ENCODE data around the gene SYNGR4. TPM values are rescaled to one million over a fixed set of nuclear protein-coding genes. Genes with fewer than 3 reads are reported as not detected.

Gene SYNGR4
- polyA plus RNA-seq, 1 experiment, result not detected

DNA sequence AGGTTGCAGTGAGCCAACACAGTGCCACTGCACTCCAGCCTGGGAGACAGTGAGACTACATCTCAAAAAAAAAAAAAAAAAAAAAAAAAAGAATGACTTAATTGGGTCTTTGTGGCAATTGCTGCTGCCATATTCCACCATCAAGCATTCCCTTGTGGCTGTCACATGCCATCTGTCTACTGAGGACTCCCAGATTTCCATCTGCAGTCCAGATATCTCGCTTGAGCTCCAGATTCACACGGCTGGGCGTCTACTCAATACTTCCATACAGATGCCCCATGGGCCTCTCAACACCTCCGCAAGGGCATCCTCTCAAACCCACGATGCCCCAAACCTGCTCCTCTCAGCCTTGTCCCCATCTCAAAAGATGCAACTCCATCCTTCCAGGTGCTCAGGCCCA lies 13.3 kb upstream of the SYNGR4 start:
- TF ChIP-seq, protein P1, sequence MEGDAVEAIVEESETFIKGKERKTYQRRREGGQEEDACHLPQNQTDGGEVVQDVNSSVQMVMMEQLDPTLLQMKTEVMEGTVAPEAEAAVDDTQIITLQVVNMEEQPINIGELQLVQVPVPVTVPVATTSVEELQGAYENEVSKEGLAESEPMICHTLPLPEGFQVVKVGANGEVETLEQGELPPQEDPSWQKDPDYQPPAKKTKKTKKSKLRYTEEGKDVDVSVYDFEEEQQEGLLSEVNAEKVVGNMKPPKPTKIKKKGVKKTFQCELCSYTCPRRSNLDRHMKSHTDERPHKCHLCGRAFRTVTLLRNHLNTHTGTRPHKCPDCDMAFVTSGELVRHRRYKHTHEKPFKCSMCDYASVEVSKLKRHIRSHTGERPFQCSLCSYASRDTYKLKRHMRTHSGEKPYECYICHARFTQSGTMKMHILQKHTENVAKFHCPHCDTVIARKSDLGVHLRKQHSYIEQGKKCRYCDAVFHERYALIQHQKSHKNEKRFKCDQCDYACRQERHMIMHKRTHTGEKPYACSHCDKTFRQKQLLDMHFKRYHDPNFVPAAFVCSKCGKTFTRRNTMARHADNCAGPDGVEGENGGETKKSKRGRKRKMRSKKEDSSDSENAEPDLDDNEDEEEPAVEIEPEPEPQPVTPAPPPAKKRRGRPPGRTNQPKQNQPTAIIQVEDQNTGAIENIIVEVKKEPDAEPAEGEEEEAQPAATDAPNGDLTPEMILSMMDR (IDR thresholded peaks at IDR 0.05; ENCODE audit: low read depth, low read length), result no peak
- ChIA-PET CTCF (interaction anchor here (0.5 to 2.3 kb wide), 11 partner anchors 10 to 997 kb away, joined by 3 to 10 read pairs (median 4); partner anchors contain the start of genes SYNGR4 and TMEM143), POLR2A (interaction anchor here (1.1 kb wide), 1 partner anchor 17 kb away, joined by 4 read pairs; no protein-coding TSS in a partner anchor)
- H3K27ac ChIP-seq (ENCODE audit: low read depth, low read length), result no peak overlapping the region
- H3K27me3 ChIP-seq (ENCODE audit: control insufficient read depth, insufficient read depth, low read length), result no peaks in the 10 kb centered on the region
- H3K4me3 ChIP-seq (ENCODE audit: low read depth, low read length), result no peak overlapping the region
- H3K9me3 ChIP-seq (ENCODE audit: control insufficient read depth, insufficient read depth, low read length), result no peaks in the 10 kb centered on the region
- DNase-seq (ENCODE audit: low read depth, low spot score), result no peak

DNA sequence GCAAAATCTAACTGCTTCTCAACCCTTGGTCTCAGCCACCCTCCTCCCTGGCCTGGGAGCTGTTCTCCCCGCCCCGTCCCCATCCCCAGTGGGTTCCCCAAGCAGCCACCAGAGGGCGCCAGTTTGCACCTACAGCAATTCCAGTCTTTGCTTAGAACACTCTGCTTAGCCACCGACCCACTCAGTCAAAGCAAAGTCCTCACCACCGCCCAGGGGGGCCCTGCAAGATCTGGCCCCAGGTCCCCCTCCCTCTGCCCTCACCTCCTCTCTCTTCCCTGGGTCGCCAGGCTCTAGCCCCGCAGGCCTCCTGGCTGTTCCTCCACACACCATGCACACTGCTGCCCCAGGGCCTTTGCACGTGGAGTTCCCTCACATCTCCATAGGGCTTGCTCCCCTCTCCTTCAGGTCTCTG lies 12.8 kb upstream of the SYNGR4 start:
- Histone ChIP-seq H3K4me3 (ENCODE audit: low read depth, low read length) (no peak overlapping the region), H3K27me3 (ENCODE audit: control insufficient read depth, insufficient read depth, low read length) (no peaks in the 10 kb centered on the region), H3K27ac (ENCODE audit: low read depth, low read length) (no peak overlapping the region), H3K9me3 (ENCODE audit: control insufficient read depth, insufficient read depth, low read length) (no peaks in the 10 kb centered on the region)
- TF ChIP-seq, protein P1 (IDR thresholded peaks at IDR 0.05; ENCODE audit: low read depth, low read length), result peak; percentile 69
- ChIA-PET CTCF (interaction anchor here (0.6 to 2.3 kb wide), 9 partner anchors 10 to 997 kb away, joined by 3 to 10 read pairs (median 4); partner anchors contain the start of genes SYNGR4 and TMEM143), POLR2A (interaction anchor here (1.1 kb wide), 1 partner anchor 17 kb away, joined by 4 read pairs; no protein-coding TSS in a partner anchor)
- no peak for DNase-seq (ENCODE audit: low read depth, low spot score)

DNA sequence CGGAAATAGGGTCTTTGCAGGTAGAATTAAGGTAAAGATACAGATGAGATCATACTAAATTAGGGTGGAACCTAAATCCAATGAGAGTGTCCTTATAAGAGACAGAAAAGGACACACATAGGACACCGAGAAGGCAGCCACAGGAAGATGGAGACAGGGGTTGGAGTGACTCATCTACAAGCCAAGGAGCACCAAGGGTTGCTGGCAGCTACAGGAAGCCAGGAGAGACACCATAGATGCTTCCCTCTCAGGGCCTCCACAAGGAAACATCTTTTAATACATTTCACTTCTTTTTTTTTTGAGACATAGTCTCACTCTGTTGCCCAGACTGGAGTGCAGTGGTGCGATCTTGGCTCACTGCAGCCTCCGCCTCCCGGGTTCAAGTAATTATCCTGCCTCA lies 10.5 kb upstream of the SYNGR4 start:
- TF ChIP-seq, protein P1 (IDR thresholded peaks at IDR 0.05; ENCODE audit: low read depth, low read length), result no peak
- Histone ChIP-seq H3K9me3 (ENCODE audit: control insufficient read depth, insufficient read depth, low read length) (no peaks in the 10 kb centered on the region), H3K4me3 (ENCODE audit: low read depth, low read length) (no peak overlapping the region), H3K27ac (ENCODE audit: low read depth, low read length) (no peak overlapping the region), H3K27me3 (ENCODE audit: control insufficient read depth, insufficient read depth, low read length) (no peaks in the 10 kb centered on the region)
- no peak for DNase-seq (ENCODE audit: low read depth, low spot score)
- ChIA-PET POLR2A (interaction anchor here (0.7 kb wide), 1 partner anchor 215 kb away, joined by 6 read pairs; no protein-coding TSS in a partner anchor), CTCF (interaction anchor here (2.3 to 3.2 kb wide), 2 partner anchors 20 to 37 kb away, joined by 5 to 11 read pairs; partner anchors contain the start of gene KDELR1)

DNA sequence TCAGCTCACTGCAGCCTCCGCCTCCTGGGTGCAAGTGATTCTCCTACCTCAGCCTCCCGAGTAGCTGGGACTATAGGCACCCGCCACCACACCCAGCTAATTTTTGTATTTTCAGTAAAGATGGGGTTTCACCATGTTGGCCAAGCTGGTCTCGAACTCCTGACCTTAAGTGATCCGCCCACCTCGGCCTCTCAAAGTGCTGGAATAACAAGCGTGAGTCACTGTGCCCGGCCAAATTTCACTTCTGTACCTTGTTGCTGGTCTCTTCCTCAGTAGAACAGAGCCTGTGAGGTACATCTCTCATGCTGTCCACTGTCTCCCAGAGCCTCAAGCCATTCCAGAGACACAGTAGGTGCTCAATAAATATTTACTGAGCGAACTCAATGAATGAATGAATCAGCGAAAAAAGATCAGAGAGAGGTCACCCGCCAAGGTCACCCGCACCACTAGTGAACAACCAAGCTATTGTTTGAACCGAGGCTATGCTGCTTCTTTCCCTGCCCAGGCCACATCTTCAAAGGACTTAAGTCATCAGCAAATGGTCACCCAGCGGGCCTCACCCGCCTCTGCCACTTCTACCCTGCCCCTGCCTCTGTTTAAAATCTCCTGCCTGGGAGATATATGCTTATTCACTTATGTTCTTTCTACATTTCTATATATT lies 9.7 kb upstream of the SYNGR4 start:
- TF ChIP-seq, protein P1 (IDR thresholded peaks at IDR 0.05; ENCODE audit: low read depth, low read length), result no peak
- ChIA-PET CTCF (interaction anchor here (0.6 to 3.2 kb wide), 3 partner anchors 21 to 151 kb away, joined by 5 to 11 read pairs (median 5); partner anchors contain the start of gene KDELR1), POLR2A (no interaction called here)
- DNase-seq (ENCODE audit: low read depth, low spot score), result no peak
- no peaks in the 10 kb centered on the region for H3K27me3 ChIP-seq (ENCODE audit: control insufficient read depth, insufficient read depth, low read length)
- no peak overlapping the region for H3K27ac ChIP-seq (ENCODE audit: low read depth, low read length)
- no peaks in the 10 kb centered on the region for H3K9me3 ChIP-seq (ENCODE audit: control insufficient read depth, insufficient read depth, low read length)
- no peak overlapping the region for H3K4me3 ChIP-seq (ENCODE audit: low read depth, low read length)

DNA sequence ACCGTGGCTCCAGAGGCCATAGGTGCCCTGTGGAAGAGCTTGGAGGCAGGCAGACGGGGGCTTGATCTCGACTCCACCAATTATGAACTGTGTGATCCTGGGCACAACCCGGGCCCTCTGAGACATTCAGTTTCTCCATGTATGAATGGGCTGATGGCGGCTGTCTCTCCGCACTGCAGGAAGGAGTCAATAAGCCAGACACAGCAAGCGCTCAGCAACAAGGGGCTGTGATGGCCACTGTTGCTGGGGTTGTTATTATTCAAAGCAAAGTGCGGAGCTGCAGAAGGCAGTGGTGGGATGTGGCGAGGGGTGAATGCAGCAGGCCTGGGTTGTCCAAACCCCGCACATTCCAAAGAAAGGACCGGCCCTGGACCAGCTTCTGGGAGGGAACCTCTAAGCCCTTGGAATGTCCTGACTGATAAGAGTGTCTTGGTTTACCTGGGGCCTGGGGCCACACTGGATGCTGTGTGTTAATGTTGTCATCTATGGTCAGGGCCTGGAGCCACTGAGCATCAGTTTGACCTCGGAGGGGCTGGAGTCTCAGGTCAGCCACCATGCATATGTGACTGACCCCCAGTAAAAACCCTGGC lies 8.7 kb upstream of the SYNGR4 start:
- Histone ChIP-seq H3K27ac (ENCODE audit: low read depth, low read length) (no peak overlapping the region), H3K9me3 (ENCODE audit: control insufficient read depth, insufficient read depth, low read length) (no peaks in the 10 kb centered on the region), H3K4me3 (ENCODE audit: low read depth, low read length) (no peak overlapping the region), H3K27me3 (ENCODE audit: control insufficient read depth, insufficient read depth, low read length) (no peaks in the 10 kb centered on the region)
- no peak for DNase-seq (ENCODE audit: low read depth, low spot score)
- POLR2A ChIA-PET, result no interaction called here
- CTCF ChIA-PET, result interaction anchor here (0.7 to 3.2 kb wide), 2 partner anchors 23 to 36 kb away, joined by 4 to 11 read pairs; partner anchors contain the start of gene KDELR1
- TF ChIP-seq, protein P1 (IDR thresholded peaks at IDR 0.05; ENCODE audit: low read depth, low read length), result no peak
